Stomach (tissue), 4 donors: ENCODE data around the gene COL9A3.

ENCODE experiments used
- POLR2A ChIP-seq, 4 donors: fragments of 450-650 bp; IDR thresholded peaks; one replicate each; pipeline ENCODE4 v1.6.1; 2016; ENCODE audit warnings: antibody characterized with exemption in 4 of 4, control low read depth in 2 of 4, mild to moderate bottlenecking in 1 of 4, moderate library complexity in 1 of 4
- TF ChIP-seq, protein P1 (sequence below), 7 experiments: fragments of 450-650 bp in 4 of 7; fragments of 200-600 bp in 3 of 7; sonication (generic) in 3 of 7; IDR thresholded peaks; one replicate each; pipeline ENCODE4 v1.5.1; 2016 to 2019; ENCODE audit warnings: antibody characterized with exemption in 7 of 7, control low read depth in 2 of 7, mild to moderate bottlenecking in 1 of 7

DNA sequence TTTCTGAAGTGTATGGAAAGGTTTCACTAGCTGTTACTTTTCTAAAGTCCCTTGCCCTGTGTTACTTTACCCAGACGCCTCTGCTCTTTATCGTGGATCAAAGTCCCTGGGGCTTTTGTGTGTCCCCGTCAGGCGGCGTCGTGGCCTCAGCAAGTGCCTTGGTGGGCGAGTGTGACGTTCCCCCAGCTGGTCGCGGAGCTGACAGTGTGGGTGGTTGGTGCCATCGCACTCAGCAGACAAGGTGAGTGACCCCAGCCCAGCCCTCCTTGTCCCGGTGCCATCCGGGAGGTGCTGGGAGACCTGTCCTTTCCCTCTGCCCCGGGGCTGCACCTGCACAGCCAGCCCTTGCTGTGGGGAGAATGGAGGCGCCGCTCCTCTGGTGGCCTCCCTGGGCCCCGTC is 72.1 kb downstream of the COL9A3 start:
- TF ChIP-seq, protein P1, sequence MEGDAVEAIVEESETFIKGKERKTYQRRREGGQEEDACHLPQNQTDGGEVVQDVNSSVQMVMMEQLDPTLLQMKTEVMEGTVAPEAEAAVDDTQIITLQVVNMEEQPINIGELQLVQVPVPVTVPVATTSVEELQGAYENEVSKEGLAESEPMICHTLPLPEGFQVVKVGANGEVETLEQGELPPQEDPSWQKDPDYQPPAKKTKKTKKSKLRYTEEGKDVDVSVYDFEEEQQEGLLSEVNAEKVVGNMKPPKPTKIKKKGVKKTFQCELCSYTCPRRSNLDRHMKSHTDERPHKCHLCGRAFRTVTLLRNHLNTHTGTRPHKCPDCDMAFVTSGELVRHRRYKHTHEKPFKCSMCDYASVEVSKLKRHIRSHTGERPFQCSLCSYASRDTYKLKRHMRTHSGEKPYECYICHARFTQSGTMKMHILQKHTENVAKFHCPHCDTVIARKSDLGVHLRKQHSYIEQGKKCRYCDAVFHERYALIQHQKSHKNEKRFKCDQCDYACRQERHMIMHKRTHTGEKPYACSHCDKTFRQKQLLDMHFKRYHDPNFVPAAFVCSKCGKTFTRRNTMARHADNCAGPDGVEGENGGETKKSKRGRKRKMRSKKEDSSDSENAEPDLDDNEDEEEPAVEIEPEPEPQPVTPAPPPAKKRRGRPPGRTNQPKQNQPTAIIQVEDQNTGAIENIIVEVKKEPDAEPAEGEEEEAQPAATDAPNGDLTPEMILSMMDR (IDR thresholded peaks at IDR 0.05), result no peak
- TF ChIP-seq POLR2A (IDR thresholded peaks at IDR 0.05), result no peak
